ENCODE data around the gene KHSRP.

Gene KHSRP

GRCh38 chr19:6393983-6394412 lies 30.6 kb downstream of the KHSRP start:
- Histone ChIP-seq H3K9me3 (ENCODE audit: low read depth, low read length) (no peaks in the 10 kb centered on the region), H3K9ac (ENCODE audit: insufficient read length) (peak overlapping the region; percentile 87), H3K4me3 (peak overlapping the region; percentile 81), H3K36me3 (ENCODE audit: insufficient read depth, low read length) (peaks cover 21% of the 10 kb centered on the region), H3K27ac (peak overlapping the region; percentile 73)
- no peak for DNase-seq (ENCODE audit: low read depth, low spot score)
- TF ChIP-seq POLR2AphosphoS5 (IDR thresholded peaks at IDR 0.05; ENCODE audit: borderline replicate concordance, low read depth, low read length) = peak; percentile 40
- TF ChIP-seq EZH2 (IDR thresholded peaks at IDR 0.05) = no peak
- TF ChIP-seq FOXP2 (optimal IDR thresholded peaks at IDR 0.05; ENCODE audit: control extremely low read depth, extremely low read length, insufficient read depth) = no peak

- peak within 1 kb of the TSS; percentile 87 for H3K9ac ChIP-seq (ENCODE audit: insufficient read length)
- H3K27ac ChIP-seq = peak within 1 kb of the TSS; percentile 73
- TF ChIP-seq FOXP2 (optimal IDR thresholded peaks at IDR 0.05; ENCODE audit: control extremely low read depth, extremely low read length, insufficient read depth) = peak; percentile 35
- TF ChIP-seq EZH2 (IDR thresholded peaks at IDR 0.05) = no peak
- peak; percentile 75 for TF ChIP-seq POLR2AphosphoS5 (IDR thresholded peaks at IDR 0.05; ENCODE audit: borderline replicate concordance, low read depth, low read length)
- DNase-seq (ENCODE audit: low read depth, low spot score) = peak; percentile 88
- no peaks in the 10 kb centered on the region for H3K9me3 ChIP-seq (ENCODE audit: low read depth, low read length)
- peak within 1 kb of the TSS; percentile 81 for H3K4me3 ChIP-seq
- peaks cover 27% of the 10 kb centered on the region for H3K36me3 ChIP-seq (ENCODE audit: insufficient read depth, low read length)
Observed at GRCh38 chr19:6393074-6393982, 31.3 kb downstream of the KHSRP start, which contains the start of gene GTF2F1. GTF2F1 (minus strand) TSS chr19:6393164; CDS start chr19:6392995, 169 bp downstream.

- H3K9ac ChIP-seq (ENCODE audit: insufficient read length) = peak overlapping the region; percentile 87
- H3K27ac ChIP-seq = peak overlapping the region; percentile 46; the same call in 1 of the 2 replicates
- peaks cover 35% of the 10 kb centered on the region for H3K36me3 ChIP-seq (ENCODE audit: insufficient read depth, low read length)
- H3K4me3 ChIP-seq = peak overlapping the region; percentile 81
- DNase-seq (ENCODE audit: low read depth, low spot score) = no peak
- H3K9me3 ChIP-seq (ENCODE audit: low read depth, low read length) = no peaks in the 10 kb centered on the region
- TF ChIP-seq FOXP2 (optimal IDR thresholded peaks at IDR 0.05; ENCODE audit: control extremely low read depth, extremely low read length, insufficient read depth) (no peak), POLR2AphosphoS5 (IDR thresholded peaks at IDR 0.05; ENCODE audit: borderline replicate concordance, low read depth, low read length) (no peak), EZH2 (IDR thresholded peaks at IDR 0.05) (no peak)
Observed at GRCh38 chr19:6392221-6393073, 32.2 kb downstream of the KHSRP start.

- Histone ChIP-seq H3K27ac (no peak overlapping the region), H3K9me3 (ENCODE audit: low read depth, low read length) (no peaks in the 10 kb centered on the region), H3K4me3 (no peak overlapping the region), H3K9ac (ENCODE audit: insufficient read length) (no peak overlapping the region), H3K36me3 (ENCODE audit: insufficient read depth, low read length) (peaks cover 67% of the 10 kb centered on the region)
- no peak for DNase-seq (ENCODE audit: low read depth, low spot score)
- TF ChIP-seq FOXP2 (optimal IDR thresholded peaks at IDR 0.05; ENCODE audit: control extremely low read depth, extremely low read length, insufficient read depth) = no peak
- no peak for TF ChIP-seq POLR2AphosphoS5 (IDR thresholded peaks at IDR 0.05; ENCODE audit: borderline replicate concordance, low read depth, low read length)
- TF ChIP-seq EZH2 (IDR thresholded peaks at IDR 0.05) = no peak
Observed at GRCh38 chr19:6387372-6387771, 37.2 kb downstream of the KHSRP start.

GRCh38 chr19:6384381-6384780 lies 40.2 kb downstream of the KHSRP start:
- H3K9ac ChIP-seq (ENCODE audit: insufficient read length) = no peak overlapping the region
- no peak for DNase-seq (ENCODE audit: low read depth, low spot score)
- TF ChIP-seq FOXP2 (optimal IDR thresholded peaks at IDR 0.05; ENCODE audit: control extremely low read depth, extremely low read length, insufficient read depth) (no peak), EZH2 (IDR thresholded peaks at IDR 0.05) (no peak), POLR2AphosphoS5 (IDR thresholded peaks at IDR 0.05; ENCODE audit: borderline replicate concordance, low read depth, low read length) (no peak)
- no peak overlapping the region for H3K4me3 ChIP-seq
- no peak overlapping the region for H3K27ac ChIP-seq
- no peaks in the 10 kb centered on the region for H3K9me3 ChIP-seq (ENCODE audit: low read depth, low read length)
- peaks cover 76% of the 10 kb centered on the region for H3K36me3 ChIP-seq (ENCODE audit: insufficient read depth, low read length)

- Histone ChIP-seq H3K9ac (ENCODE audit: insufficient read length) (no peak overlapping the region), H3K36me3 (ENCODE audit: insufficient read depth, low read length) (peaks cover 66% of the 10 kb centered on the region; the same call in 1 of the 2 replicates), H3K27ac (no peak overlapping the region), H3K4me3 (no peak overlapping the region), H3K9me3 (ENCODE audit: low read depth, low read length) (no peaks in the 10 kb centered on the region)
- DNase-seq (ENCODE audit: low read depth, low spot score) = no peak
- no peak for TF ChIP-seq EZH2 (IDR thresholded peaks at IDR 0.05)
- TF ChIP-seq FOXP2 (optimal IDR thresholded peaks at IDR 0.05; ENCODE audit: control extremely low read depth, extremely low read length, insufficient read depth) = no peak
- no peak for TF ChIP-seq POLR2AphosphoS5 (IDR thresholded peaks at IDR 0.05; ENCODE audit: borderline replicate concordance, low read depth, low read length)
Observed at GRCh38 chr19:6383188-6383587, 41.4 kb downstream of the KHSRP start.

- H3K36me3 ChIP-seq (ENCODE audit: insufficient read depth, low read length) = peaks cover 51% of the 10 kb centered on the region; the same call in 1 of the 2 replicates
Observed at GRCh38 chr19:6381030-6381750, 43.4 kb downstream of the KHSRP start.

More at GRCh38 chr19:6381030-6381750, 43.4 kb downstream of the KHSRP start:
- H3K4me3 ChIP-seq = no peak overlapping the region
- no peaks in the 10 kb centered on the region for H3K9me3 ChIP-seq (ENCODE audit: low read depth, low read length)
- no peak overlapping the region for H3K9ac ChIP-seq (ENCODE audit: insufficient read length)
- DNase-seq (ENCODE audit: low read depth, low spot score) = no peak
- H3K27ac ChIP-seq = no peak overlapping the region
- TF ChIP-seq POLR2AphosphoS5 (IDR thresholded peaks at IDR 0.05; ENCODE audit: borderline replicate concordance, low read depth, low read length) (no peak), EZH2 (IDR thresholded peaks at IDR 0.05) (no peak), FOXP2 (optimal IDR thresholded peaks at IDR 0.05; ENCODE audit: control extremely low read depth, extremely low read length, insufficient read depth) (no peak)
